HCT116 (cell line): ENCODE measurements around the gene HNRNPUL2. TPM values are rescaled to one million over a fixed set of nuclear protein-coding genes. Genes with fewer than 3 reads are reported as not detected.

Source experiments
- ATAC-seq: fragments of 200-7000 bp; cut with Tn5 transposase; 2 replicates; pipeline ENCODE4 v1.9.1; 2020; ENCODE audit warnings: mild to moderate bottlenecking, moderate library complexity
- BruUV-seq: library from RNA; stranded (reverse); fragments of 400-500 nt; replicated peaks from 2 replicates; lab custom pipeline; 2021; lab: Mats Ljungman, UMichigan
- CTCF ChIA-PET: fragments of 300-600 bp; sonication (Branson Sonifier 250); formaldehyde crosslinking; loops from one replicate; lab custom pipeline; 2021; ENCODE audit warnings: antibody characterized with exemption; lab: Charles Lee
- POLR2A ChIA-PET: fragments of 300-600, 350-600 bp; sonication (Branson Sonifier 250); formaldehyde crosslinking; loops from one replicate; lab custom pipeline; 2021; ENCODE audit warnings: antibody characterized with exemption; lab: Charles Lee
- RAD21 ChIA-PET, 2 experiments: fragments of 300-600 bp; sonication (Branson Sonifier 250); formaldehyde crosslinking; loops; one replicate each; lab custom pipeline; 2023; ENCODE audit warnings: low total read pairs in 2 of 2; ENCODE audit not compliant: uncharacterized antibody in 2 of 2, unreplicated experiment in 2 of 2, low non-redundant PET in 1 of 2; lab: Charles Lee
- DNase-seq: peaks from one replicate; pipeline ENCODE4 v3.0.0-alpha.2; 2010; ENCODE audit warnings: low read depth, low spot score
- H2AFZ ChIP-seq: fragments of 200-600 bp; shearing (Covaris generic), sonication (generic); 2 replicates; pipeline ENCODE4 v1.6.1; 2017; ENCODE audit warnings: low read depth, mixed run types, mixed read lengths, antibody characterized with exemption, low read length; ENCODE audit not compliant: poor library complexity, severe bottlenecking
- H3K27ac ChIP-seq: 2 replicates; pipeline ENCODE4 v1.5.1; 2012; ENCODE audit warnings: low read depth, low read length
- H3K27me3 ChIP-seq: fragments of 200-600 bp; sonication (generic); 2 replicates; pipeline ENCODE4 v1.6.1; 2016; ENCODE audit warnings: mixed run types, low read length, mixed read lengths; ENCODE audit not compliant: insufficient read depth
- H3K36me3 ChIP-seq, 2 experiments: fragments of 200-500 bp in 1 of 2; fragments of 200-600 bp in 1 of 2; sonication (Bioruptor generic) in 1 of 2; sonication (generic) in 1 of 2; 2 replicates each; pipeline versions ENCODE4 v1.5.1 to v1.6.1; 2014 to 2016; ENCODE audit warnings: low read length in 2 of 2, inconsistent platforms in 1 of 2, mixed read lengths in 1 of 2, mixed run types in 1 of 2; ENCODE audit not compliant: insufficient read depth in 2 of 2, control insufficient read depth in 1 of 2
- H3K4me1 ChIP-seq, 2 experiments: fragments of 200-600 bp in 1 of 2; sonication (generic) in 1 of 2; 2 replicates each; pipeline versions ENCODE4 v1.5.1 to v1.6.1; 2012 to 2017; ENCODE audit warnings: low read length in 2 of 2, inconsistent platforms in 1 of 2, mild to moderate bottlenecking in 1 of 2, mixed read lengths in 1 of 2, mixed run types in 1 of 2, moderate library complexity in 1 of 2; ENCODE audit not compliant: insufficient read depth in 2 of 2, control insufficient read depth in 1 of 2
- H3K4me2 ChIP-seq: fragments of 200-600 bp; sonication (generic); 2 replicates; pipeline ENCODE4 v1.6.1; 2017; ENCODE audit warnings: mixed run types, low read length, mixed read lengths
- H3K4me3 ChIP-seq, 2 experiments: fragments of 200-600 bp in 1 of 2; sonication (generic) in 1 of 2; replicated peaks in 1 of 2; 2 replicates each; pipeline ENCODE4 v1.5.1; 2011 to 2016; ENCODE audit warnings: low read length in 2 of 2, control low read depth in 1 of 2, low read depth in 1 of 2, mild to moderate bottlenecking in 1 of 2, mixed read lengths in 1 of 2, mixed run types in 1 of 2
- H3K79me2 ChIP-seq: fragments of 200-600 bp; sonication (generic); 2 replicates; pipeline ENCODE4 v1.6.1; 2017; ENCODE audit warnings: mild to moderate bottlenecking, mixed run types, low read length, moderate library complexity, mixed read lengths; ENCODE audit not compliant: insufficient read depth
- H3K9ac ChIP-seq: fragments of 200-600 bp; sonication (generic); 2 replicates; pipeline ENCODE4 v1.6.1; 2016; ENCODE audit warnings: low read length, mixed read lengths
- H3K9me2 ChIP-seq: fragments of 200-600 bp; sonication (generic), shearing (Covaris generic); 2 replicates; pipeline ENCODE4 v1.6.1; 2017; ENCODE audit warnings: mixed run types, mild to moderate bottlenecking, moderate library complexity; ENCODE audit not compliant: insufficient read depth
- H3K9me3 ChIP-seq, 2 experiments: fragments of 200-500 bp in 1 of 2; fragments of 200-600 bp in 1 of 2; sonication (Bioruptor generic) in 1 of 2; sonication (generic) in 1 of 2; 2 replicates each; pipeline ENCODE4 v1.6.1; 2014 to 2017; ENCODE audit warnings: low read length in 2 of 2, mixed read lengths in 2 of 2, inconsistent platforms in 1 of 2, low read depth in 1 of 2, mild to moderate bottlenecking in 1 of 2, mixed run types in 1 of 2, moderate library complexity in 1 of 2; ENCODE audit not compliant: control insufficient read depth in 1 of 2, insufficient read depth in 1 of 2
- H4K20me1 ChIP-seq: fragments of 200-600 bp; sonication (generic), shearing (Covaris generic); 2 replicates; pipeline ENCODE4 v1.6.1; 2017; ENCODE audit warnings: mixed run types, mild to moderate bottlenecking, moderate library complexity; ENCODE audit not compliant: insufficient read depth
- CBX3 ChIP-seq: IDR thresholded peaks from 2 replicates; pipeline ENCODE4 v1.6.1; 2012; ENCODE audit warnings: low read depth
- ELF1 ChIP-seq: IDR thresholded peaks from 2 replicates; pipeline ENCODE4 v1.6.1; 2012; ENCODE audit warnings: low read depth, borderline replicate concordance
- EZH2 ChIP-seq: fragments of 200-600 bp; sonication (generic); IDR thresholded peaks from 2 replicates; pipeline ENCODE4 v1.6.1; 2017; ENCODE audit warnings: antibody characterized with exemption, mixed run types
- FOSL1 ChIP-seq: IDR thresholded peaks from 2 replicates; pipeline ENCODE4 v1.6.1; 2012; ENCODE audit warnings: low read depth
- REST ChIP-seq: IDR thresholded peaks from 2 replicates; pipeline ENCODE4 v1.6.1; 2012; ENCODE audit warnings: low read depth
- intact Hi-C: fragments of 100-400 bp; cut with micrococcal nuclease; formaldehyde crosslinking; loops from 2 replicates; pipeline ENCODE4 v1.10.0; 2022
- total RNA-seq: library from RNA; stranded (reverse); gene quantifications from one replicate; pipeline ENCODE4 v1.2.1, GENCODE V29; 2021; ENCODE audit not compliant: unreplicated experiment

Gene HNRNPUL2
- total RNA-seq, 1 experiment from 2014 or later = 45.8 TPM

GRCh38 chr11:62719302-62719978, 7.8 kb downstream of the HNRNPUL2 start:
- POLR2A ChIA-PET = no interaction called here
- peaks cover 95% of the 10 kb centered on the region for H3K79me2 ChIP-seq
- CTCF ChIA-PET = no interaction called here

More at GRCh38 chr11:62719302-62719978, 7.8 kb downstream of the HNRNPUL2 start:
- Histone ChIP-seq H3K9me3 (no peaks in the 10 kb centered on the region), H3K4me3 (no peak overlapping the region), H4K20me1 (peaks cover 17% of the 10 kb centered on the region; the same call in 1 of the 2 replicates), H3K9me2 (no peaks in the 10 kb centered on the region), H3K27me3 (no peaks in the 10 kb centered on the region), H3K4me1 (no peaks in the 10 kb centered on the region; a peak in 1 of 4 replicates), H2AFZ (no peak overlapping the region), H3K27ac (no peak overlapping the region), H3K4me2 (no peak overlapping the region), H3K36me3 (peaks cover 95% of the 10 kb centered on the region in 2 experiments), H3K9ac (no peak overlapping the region)
- BruUV-seq = no TSS peak
- TF ChIP-seq FOSL1 (no peak), CBX3 (no peak), REST (no peak), ELF1 (no peak), EZH2 (no peak)
- no peak for ATAC-seq
- RAD21 ChIA-PET = no interaction called here
- intact Hi-C loops = no loop called here
- DNase-seq = no peak
